ENCODE measurements around the gene GPC6. TPM values are rescaled to one million over a fixed set of nuclear protein-coding genes. Genes with fewer than 3 reads are reported as not detected.

GPC6 gene
- total RNA-seq, 1 donor, result 77.8 TPM

DNA sequence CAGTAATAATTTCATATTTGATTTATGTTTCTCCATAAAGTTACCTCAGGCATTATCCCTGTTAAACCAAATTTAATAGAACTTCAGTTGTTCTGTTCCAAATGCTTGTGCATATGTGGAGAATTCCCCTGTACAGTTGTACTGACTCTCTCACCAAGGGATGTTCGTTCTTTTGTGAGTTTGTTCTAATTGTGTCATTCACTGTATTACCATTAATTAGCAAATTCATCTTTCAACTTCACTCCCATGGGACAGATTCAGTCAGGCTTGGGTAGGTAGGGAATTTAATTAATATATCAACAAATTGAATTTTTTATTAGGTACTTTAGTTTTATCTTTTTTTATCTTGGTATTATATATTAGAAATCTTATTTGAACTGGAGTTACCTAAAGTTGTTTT is 987.5 kb downstream of the GPC6 start:
- DNase-seq (ENCODE audit: insufficient read length, low spot score, missing footprints), result no peak
- H4K20me1 ChIP-seq (ENCODE audit: insufficient read depth, low read length), result no peaks in the 10 kb centered on the region
- H2AFZ ChIP-seq (ENCODE audit: low read length), result no peak overlapping the region
- no peaks in the 10 kb centered on the region for H3K79me2 ChIP-seq (ENCODE audit: insufficient read depth, low read length)
- no peaks in the 10 kb centered on the region for H3K4me1 ChIP-seq (ENCODE audit: insufficient read depth, low read length)
- no peaks in the 10 kb centered on the region for H3K36me3 ChIP-seq (ENCODE audit: insufficient read depth, low read length)
- no peak overlapping the region for H3K4me2 ChIP-seq (ENCODE audit: insufficient read depth, low read length)
- H3K4me3 ChIP-seq (ENCODE audit: insufficient read depth, low read length), result no peak overlapping the region
- no peaks in the 10 kb centered on the region for H3K27me3 ChIP-seq (ENCODE audit: insufficient read depth, low read length)
- no peaks in the 10 kb centered on the region for H3K9me3 ChIP-seq (ENCODE audit: low read depth, low read length)
- no peak overlapping the region for H3K27ac ChIP-seq (ENCODE audit: low read depth, low read length)
- no peak for TF ChIP-seq CTCF (IDR thresholded peaks at IDR 0.05; ENCODE audit: extremely low read depth, low read depth, low read length)

- Histone ChIP-seq H3K79me2 (ENCODE audit: insufficient read depth, low read length) (no peaks in the 10 kb centered on the region), H2AFZ (ENCODE audit: low read length) (no peak overlapping the region), H3K4me3 (ENCODE audit: insufficient read depth, low read length) (no peak overlapping the region), H3K4me1 (ENCODE audit: insufficient read depth, low read length) (no peaks in the 10 kb centered on the region), H3K4me2 (ENCODE audit: insufficient read depth, low read length) (no peak overlapping the region), H4K20me1 (ENCODE audit: insufficient read depth, low read length) (no peaks in the 10 kb centered on the region), H3K27me3 (ENCODE audit: insufficient read depth, low read length) (no peaks in the 10 kb centered on the region), H3K27ac (ENCODE audit: low read depth, low read length) (no peak overlapping the region), H3K36me3 (ENCODE audit: insufficient read depth, low read length) (no peaks in the 10 kb centered on the region), H3K9me3 (ENCODE audit: low read depth, low read length) (no peaks in the 10 kb centered on the region)
- DNase-seq (ENCODE audit: insufficient read length, low spot score, missing footprints), result no peak
- no peak for TF ChIP-seq CTCF (IDR thresholded peaks at IDR 0.05; ENCODE audit: extremely low read depth, low read depth, low read length)
These were observed 988.4 kb downstream of the GPC6 start for GRCh38 chr13:94214975-94215374.

- no peak overlapping the region for H2AFZ ChIP-seq (ENCODE audit: low read length)
- no peaks in the 10 kb centered on the region for H3K9me3 ChIP-seq (ENCODE audit: low read depth, low read length)
- H3K27ac ChIP-seq (ENCODE audit: low read depth, low read length), result no peak overlapping the region
- no peaks in the 10 kb centered on the region for H4K20me1 ChIP-seq (ENCODE audit: insufficient read depth, low read length)
- DNase-seq (ENCODE audit: insufficient read length, low spot score, missing footprints), result no peak
- H3K4me1 ChIP-seq (ENCODE audit: insufficient read depth, low read length), result no peaks in the 10 kb centered on the region
- no peaks in the 10 kb centered on the region for H3K79me2 ChIP-seq (ENCODE audit: insufficient read depth, low read length)
- no peak overlapping the region for H3K4me3 ChIP-seq (ENCODE audit: insufficient read depth, low read length)
- no peak overlapping the region for H3K4me2 ChIP-seq (ENCODE audit: insufficient read depth, low read length)
- no peak for TF ChIP-seq CTCF (IDR thresholded peaks at IDR 0.05; ENCODE audit: extremely low read depth, low read depth, low read length)
- no peaks in the 10 kb centered on the region for H3K27me3 ChIP-seq (ENCODE audit: insufficient read depth, low read length)
- H3K36me3 ChIP-seq (ENCODE audit: insufficient read depth, low read length), result no peaks in the 10 kb centered on the region
These were observed 989.9 kb downstream of the GPC6 start for GRCh38 chr13:94216476-94216875.

GRCh38 chr13:94217370-94217769 is 990.8 kb downstream of the GPC6 start:
- DNase-seq (ENCODE audit: insufficient read length, low spot score, missing footprints), result no peak
- H3K79me2 ChIP-seq (ENCODE audit: insufficient read depth, low read length), result no peaks in the 10 kb centered on the region
- no peak overlapping the region for H2AFZ ChIP-seq (ENCODE audit: low read length)
- no peak for TF ChIP-seq CTCF (IDR thresholded peaks at IDR 0.05; ENCODE audit: extremely low read depth, low read depth, low read length)
- no peaks in the 10 kb centered on the region for H3K36me3 ChIP-seq (ENCODE audit: insufficient read depth, low read length)
- no peak overlapping the region for H3K27ac ChIP-seq (ENCODE audit: low read depth, low read length)
- H3K9me3 ChIP-seq (ENCODE audit: low read depth, low read length), result no peaks in the 10 kb centered on the region
- H3K4me3 ChIP-seq (ENCODE audit: insufficient read depth, low read length), result no peak overlapping the region
- no peak overlapping the region for H3K4me2 ChIP-seq (ENCODE audit: insufficient read depth, low read length)
- H4K20me1 ChIP-seq (ENCODE audit: insufficient read depth, low read length), result no peaks in the 10 kb centered on the region
- no peaks in the 10 kb centered on the region for H3K4me1 ChIP-seq (ENCODE audit: insufficient read depth, low read length)
- no peaks in the 10 kb centered on the region for H3K27me3 ChIP-seq (ENCODE audit: insufficient read depth, low read length)

Measured in osteoblast (primary cell).